ENCODE data around the gene BBC3.

Gene BBC3

GRCh38 chr19:47188507-47189033 lies 42.4 kb downstream of the BBC3 start:
- no peak for DNase-seq

GRCh38 chr19:47187797-47188196 lies 43.2 kb downstream of the BBC3 start:
- DNase-seq = no peak

- DNase-seq = no peak
Measured at GRCh38 chr19:47187335-47187655, 43.7 kb downstream of the BBC3 start.

- no peak for DNase-seq
Measured at GRCh38 chr19:47186446-47187334, 44.3 kb downstream of the BBC3 start.

GRCh38 chr19:47183601-47184000 lies 47.4 kb downstream of the BBC3 start:
- DNase-seq = no peak

GRCh38 chr19:47179653-47180310 lies 51.2 kb downstream of the BBC3 start:
- no peak for DNase-seq

GRCh38 chr19:47176627-47177090 lies 54.3 kb downstream of the BBC3 start:
- no peak for DNase-seq

- no peak for DNase-seq
Measured at GRCh38 chr19:47176071-47176626, 54.9 kb downstream of the BBC3 start.

GRCh38 chr19:47172666-47173455 lies 58.1 kb downstream of the BBC3 start:
- DNase-seq = no peak
